B cell (primary cell): ENCODE data around the gene KRTAP10-8. TPM values are rescaled to one million over a fixed set of nuclear protein-coding genes. Genes with fewer than 3 reads are reported as not detected.
"Not testable (repeated sequence)": the region's sequence is repeated elsewhere in the genome, so short reads cannot be mapped to it uniquely, and the experiment has no call there.

Experiments used
- ATAC-seq: fragments of 200-7000 bp; cut with Tn5 transposase; one replicate; pipeline ENCODE4 v1.10.0; 2021; ENCODE audit warnings: low read depth, mild to moderate bottlenecking, moderate number of reproducible peaks, moderate library complexity
- CTCF ChIA-PET: fragments of 350-600 bp; sonication (Branson Sonifier 250); formaldehyde crosslinking; loops from one replicate; lab custom pipeline; 2021; ENCODE audit warnings: antibody characterized with exemption, inconsistent platforms; lab: Charles Lee
- POLR2A ChIA-PET: fragments of 350-600 bp; sonication (Branson Sonifier 250); formaldehyde crosslinking; loops from one replicate; lab custom pipeline; 2021; ENCODE audit warnings: antibody characterized with exemption; lab: Charles Lee
- DNase-seq: peaks from one replicate; pipeline ENCODE4 v3.0.0; 2013
- H2AFZ ChIP-seq: 2 replicates; pipeline ENCODE4 v1.6.1; 2012; ENCODE audit warnings: mild to moderate bottlenecking, low read depth, low read length; ENCODE audit not compliant: insufficient read depth, poor library complexity, severe bottlenecking
- H3K27ac ChIP-seq, 2 donors: 1 replicate in 1 of 2; 2 replicates in 1 of 2; pipeline ENCODE4 v1.5.1; 2012 to 2013; ENCODE audit warnings: low read length in 2 of 2, mild to moderate bottlenecking in 2 of 2, moderate library complexity in 1 of 2
- H3K27me3 ChIP-seq, 4 experiments: fragments of 200-600 bp in 1 of 4; sonication (generic) in 1 of 4; replicated peaks in 1 of 4; 1 replicate in 2 of 4; 2 replicates in 2 of 4; pipeline versions ENCODE4 v1.6.1 to v1.7.0; 2013 to 2016; ENCODE audit warnings: low read length in 3 of 4, mild to moderate bottlenecking in 2 of 4, mixed read lengths in 1 of 4, moderate library complexity in 1 of 4; ENCODE audit not compliant: insufficient read depth in 4 of 4, control insufficient read depth in 3 of 4; ENCODE audit errors: control extremely low read depth in 1 of 4
- H3K36me3 ChIP-seq, 2 experiments: replicated peaks in 1 of 2; 1 replicate in 1 of 2; 2 replicates in 1 of 2; pipeline versions ENCODE4 v1.6.1 to v1.7.1; 2013; ENCODE audit warnings: low read length in 1 of 2; ENCODE audit not compliant: insufficient read depth in 2 of 2, control insufficient read depth in 1 of 2; ENCODE audit errors: control extremely low read depth in 1 of 2, extremely low read depth in 1 of 2
- H3K4me1 ChIP-seq, 2 donors: fragments of 200-600 bp in 1 of 2; sonication (generic) in 1 of 2; 1 replicate in 1 of 2; 2 replicates in 1 of 2; pipeline versions ENCODE4 v1.5.1 to v1.6.1; 2013 to 2017; ENCODE audit warnings: low read length in 2 of 2; ENCODE audit not compliant: control insufficient read depth in 2 of 2, insufficient read depth in 2 of 2
- H3K4me2 ChIP-seq: replicated peaks from 2 replicates; pipeline ENCODE3; 2012; ENCODE audit warnings: mild to moderate bottlenecking, low read depth, low read length; ENCODE audit not compliant: poor library complexity, severe bottlenecking
- H3K4me3 ChIP-seq, 5 experiments: fragments of 200-600 bp in 1 of 5; sonication (generic) in 1 of 5; 1 replicate in 3 of 5; 2 replicates in 2 of 5; pipeline versions ENCODE4 v1.5.1 to v1.7.0; 2011 to 2016; ENCODE audit warnings: low read length in 4 of 5, mild to moderate bottlenecking in 4 of 5, low read depth in 2 of 5, control low read depth in 1 of 5, moderate library complexity in 1 of 5; ENCODE audit not compliant: insufficient read depth in 1 of 5; ENCODE audit errors: control extremely low read depth in 1 of 5, extremely low read depth in 1 of 5
- H3K79me2 ChIP-seq: fragments of 200-600 bp; sonication (generic); one replicate; pipeline ENCODE4 v1.6.0; 2016; ENCODE audit warnings: low read length; ENCODE audit not compliant: control insufficient read depth, insufficient read depth
- H3K9ac ChIP-seq: fragments of 200-600 bp; sonication (generic); 2 replicates; pipeline ENCODE4 v1.6.1; 2017; ENCODE audit warnings: mild to moderate bottlenecking, low read length, moderate library complexity
- H3K9me3 ChIP-seq, 3 donors: one replicate each; pipeline versions ENCODE4 v1.6.1 to v1.7.1; 2013; ENCODE audit warnings: low read length in 2 of 3; ENCODE audit not compliant: control insufficient read depth in 2 of 3, insufficient read depth in 1 of 3; ENCODE audit errors: control extremely low read depth in 1 of 3
- H4K20me1 ChIP-seq: 2 replicates; pipeline ENCODE4 v1.6.0; 2012; ENCODE audit warnings: mild to moderate bottlenecking, low read length; ENCODE audit not compliant: insufficient read depth, control insufficient read depth, poor library complexity, severe bottlenecking
- H3K27ac Mint-ChIP-seq: one replicate; pipeline ENCODE4 v1.8.0; 2021; ENCODE audit warnings: mixed read lengths
- H3K27me3 Mint-ChIP-seq: one replicate; pipeline ENCODE4 v1.8.0; 2021; ENCODE audit warnings: mixed read lengths
- H3K4me1 Mint-ChIP-seq: one replicate; pipeline ENCODE4 v1.8.0; 2021; ENCODE audit warnings: mixed read lengths
- H3K4me3 Mint-ChIP-seq: one replicate; pipeline ENCODE4 v1.8.0; 2021; ENCODE audit warnings: mixed read lengths
- H3K9me3 Mint-ChIP-seq: one replicate; pipeline ENCODE4 v1.8.0; 2022; ENCODE audit warnings: mixed read lengths; ENCODE audit not compliant: insufficient read depth
- EZH2 ChIP-seq: IDR thresholded peaks from 2 replicates; pipeline ENCODE4 v1.6.1; 2012; ENCODE audit warnings: borderline replicate concordance, low read depth, mild to moderate bottlenecking, moderate library complexity, low read length; ENCODE audit not compliant: insufficient read depth, poor library complexity, severe bottlenecking
- WGBS: methylation state at CpG from one replicate; pipeline ENCODE4 v1.1.5; 2013; ENCODE audit warnings: missing lambda C conversion rate; ENCODE audit not compliant: insufficient coverage; 5-methylcytosine and 5-hydroxymethylcytosine counted together
- intact Hi-C: fragments of 100-400 bp; cut with micrococcal nuclease; formaldehyde crosslinking; loops from one replicate; pipeline ENCODE4 v1.10.0; 2022
- polyA plus RNA-seq: library from polyadenylated mRNA; depleted of rRNA; stranded (reverse); fragments of >200 nt; gene quantifications from 2 replicates; pipeline ENCODE4 v1.2.3, GENCODE V29; 2012
- total RNA-seq, 2 donors: library from RNA; stranded (reverse); fragments of 120-200 nt in 1 of 2; gene quantifications; 1 replicate in 1 of 2; 2 replicates in 1 of 2; pipeline versions ENCODE4 v1.2.3 to v1.2.4, GENCODE V29; 2013 to 2022
- TF ChIP-seq, protein P1 (sequence below): fragments of 200-600 bp; IDR thresholded peaks from one replicate; pipeline ENCODE4 v1.8.0; 2022; ENCODE audit warnings: antibody characterized with exemption, mild to moderate bottlenecking

KRTAP10-8 gene
- total and polyA plus RNA-seq, 2 donors (not counting 1 experiment from before 2014, with no cell fraction given) = not detected

DNA sequence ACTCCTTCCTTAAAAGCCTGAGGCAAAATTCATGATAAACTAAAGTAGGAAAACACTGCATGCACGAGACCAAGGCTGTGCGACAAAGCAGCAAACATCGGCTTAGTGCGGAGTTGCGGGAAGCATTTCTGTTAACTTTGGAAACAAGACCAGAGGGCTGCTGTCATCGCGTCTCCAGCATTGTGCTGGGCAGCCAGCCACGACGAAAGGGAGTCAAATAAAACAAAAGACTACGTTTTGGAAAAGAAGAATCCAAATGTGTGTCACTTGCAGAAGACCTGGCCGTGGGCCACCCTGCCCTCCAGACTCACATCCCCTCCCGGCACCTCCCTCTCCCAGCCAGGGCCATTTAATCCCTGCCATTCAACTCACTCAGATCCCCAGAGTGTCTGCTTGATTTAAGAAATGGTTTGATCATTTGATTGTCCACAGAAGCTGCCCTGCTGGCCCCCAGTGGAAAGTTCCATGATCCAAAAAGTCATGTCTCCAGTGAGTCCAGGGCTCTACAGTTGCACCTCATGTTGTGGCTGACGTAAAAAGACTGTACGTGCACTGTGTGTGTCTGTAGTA is 31.9 kb downstream of the KRTAP10-8 start:
- no peaks in the 10 kb centered on the region for H3K79me2 ChIP-seq
- no peak overlapping the region for H3K4me3 Mint-ChIP-seq

DNA sequence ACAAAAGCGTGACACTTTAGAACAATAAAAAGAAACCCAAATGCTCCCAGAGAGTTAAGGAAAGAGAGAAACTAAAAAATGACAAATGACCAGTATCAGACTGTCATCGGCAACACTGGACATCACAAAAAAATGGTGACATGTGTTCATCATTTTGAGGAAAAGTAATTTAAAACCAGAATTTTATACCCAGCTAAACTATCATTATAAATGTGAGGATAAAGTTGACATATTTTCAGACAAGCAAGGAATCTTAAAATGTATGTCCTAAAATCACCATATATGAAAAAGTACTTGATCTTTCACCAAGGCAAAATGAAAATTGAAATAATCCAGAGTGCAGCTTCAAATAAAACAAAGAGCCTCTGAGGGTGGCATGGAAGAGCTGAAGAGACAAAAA is 33.0 kb downstream of the KRTAP10-8 start:
- no peaks in the 10 kb centered on the region for H4K20me1 ChIP-seq
- no peak overlapping the region for H3K27ac ChIP-seq
- no peaks in the 10 kb centered on the region for H3K4me1 Mint-ChIP-seq
- intact Hi-C loops = no loop called here
- H3K4me3 ChIP-seq = no peak overlapping the region
- no CpG with 5 or more reads among the region's 2 CpGs for WGBS
- no peak overlapping the region for H3K27ac Mint-ChIP-seq
- peaks cover 0 to 23% (median 12%) of the 10 kb centered on the region in 3 donors for H3K9me3 ChIP-seq
- TF ChIP-seq EZH2 = no peak
- TF ChIP-seq, protein P1, sequence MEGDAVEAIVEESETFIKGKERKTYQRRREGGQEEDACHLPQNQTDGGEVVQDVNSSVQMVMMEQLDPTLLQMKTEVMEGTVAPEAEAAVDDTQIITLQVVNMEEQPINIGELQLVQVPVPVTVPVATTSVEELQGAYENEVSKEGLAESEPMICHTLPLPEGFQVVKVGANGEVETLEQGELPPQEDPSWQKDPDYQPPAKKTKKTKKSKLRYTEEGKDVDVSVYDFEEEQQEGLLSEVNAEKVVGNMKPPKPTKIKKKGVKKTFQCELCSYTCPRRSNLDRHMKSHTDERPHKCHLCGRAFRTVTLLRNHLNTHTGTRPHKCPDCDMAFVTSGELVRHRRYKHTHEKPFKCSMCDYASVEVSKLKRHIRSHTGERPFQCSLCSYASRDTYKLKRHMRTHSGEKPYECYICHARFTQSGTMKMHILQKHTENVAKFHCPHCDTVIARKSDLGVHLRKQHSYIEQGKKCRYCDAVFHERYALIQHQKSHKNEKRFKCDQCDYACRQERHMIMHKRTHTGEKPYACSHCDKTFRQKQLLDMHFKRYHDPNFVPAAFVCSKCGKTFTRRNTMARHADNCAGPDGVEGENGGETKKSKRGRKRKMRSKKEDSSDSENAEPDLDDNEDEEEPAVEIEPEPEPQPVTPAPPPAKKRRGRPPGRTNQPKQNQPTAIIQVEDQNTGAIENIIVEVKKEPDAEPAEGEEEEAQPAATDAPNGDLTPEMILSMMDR = no peak
- peaks cover 10% of the 10 kb centered on the region for H3K9me3 Mint-ChIP-seq
- H3K36me3 ChIP-seq = no peaks in the 10 kb centered on the region
- peaks cover 13% of the 10 kb centered on the region for H3K27me3 Mint-ChIP-seq
- no peak overlapping the region for H2AFZ ChIP-seq
- H3K4me1 ChIP-seq = no peaks in the 10 kb centered on the region
- DNase-seq = no peak
- no peak overlapping the region for H3K9ac ChIP-seq
- CTCF ChIA-PET = no interaction called here
- no peak overlapping the region for H3K4me2 ChIP-seq
- no peaks in the 10 kb centered on the region for H3K79me2 ChIP-seq
- ATAC-seq = no peak
- H3K4me3 Mint-ChIP-seq = no peak overlapping the region
- H3K27me3 ChIP-seq = peaks cover 0 to 11% (median 1%) of the 10 kb centered on the region in 4 experiments
- POLR2A ChIA-PET = no interaction called here

More for the DNA sequence above, 31.9 kb downstream of the KRTAP10-8 start:
- H4K20me1 ChIP-seq = no peaks in the 10 kb centered on the region
- ChIA-PET POLR2A (no interaction called here), CTCF (no interaction called here)
- H3K27ac Mint-ChIP-seq = no peak overlapping the region
- 92% methylated on average over 9 of the region's 14 CpGs for WGBS
- TF ChIP-seq EZH2 = no peak
- no peaks in the 10 kb centered on the region for H3K4me1 ChIP-seq
- H3K4me2 ChIP-seq = no peak overlapping the region
- DNase-seq = no peak
- H3K27ac ChIP-seq = no peak overlapping the region
- H3K4me3 ChIP-seq = no peak overlapping the region
- H3K9ac ChIP-seq = no peak overlapping the region
- peaks cover 0 to 18% (median 1%) of the 10 kb centered on the region in 4 experiments for H3K27me3 ChIP-seq
- intact Hi-C loops = no loop called here
- ATAC-seq = no peak
- peaks cover 18% of the 10 kb centered on the region for H3K27me3 Mint-ChIP-seq
- peaks cover 0 to 32% (median 12%) of the 10 kb centered on the region in 3 donors for H3K9me3 ChIP-seq
- peaks cover 11% of the 10 kb centered on the region for H3K9me3 Mint-ChIP-seq
- no peak overlapping the region for H2AFZ ChIP-seq
- H3K4me1 Mint-ChIP-seq = no peaks in the 10 kb centered on the region
- no peaks in the 10 kb centered on the region for H3K36me3 ChIP-seq

DNA sequence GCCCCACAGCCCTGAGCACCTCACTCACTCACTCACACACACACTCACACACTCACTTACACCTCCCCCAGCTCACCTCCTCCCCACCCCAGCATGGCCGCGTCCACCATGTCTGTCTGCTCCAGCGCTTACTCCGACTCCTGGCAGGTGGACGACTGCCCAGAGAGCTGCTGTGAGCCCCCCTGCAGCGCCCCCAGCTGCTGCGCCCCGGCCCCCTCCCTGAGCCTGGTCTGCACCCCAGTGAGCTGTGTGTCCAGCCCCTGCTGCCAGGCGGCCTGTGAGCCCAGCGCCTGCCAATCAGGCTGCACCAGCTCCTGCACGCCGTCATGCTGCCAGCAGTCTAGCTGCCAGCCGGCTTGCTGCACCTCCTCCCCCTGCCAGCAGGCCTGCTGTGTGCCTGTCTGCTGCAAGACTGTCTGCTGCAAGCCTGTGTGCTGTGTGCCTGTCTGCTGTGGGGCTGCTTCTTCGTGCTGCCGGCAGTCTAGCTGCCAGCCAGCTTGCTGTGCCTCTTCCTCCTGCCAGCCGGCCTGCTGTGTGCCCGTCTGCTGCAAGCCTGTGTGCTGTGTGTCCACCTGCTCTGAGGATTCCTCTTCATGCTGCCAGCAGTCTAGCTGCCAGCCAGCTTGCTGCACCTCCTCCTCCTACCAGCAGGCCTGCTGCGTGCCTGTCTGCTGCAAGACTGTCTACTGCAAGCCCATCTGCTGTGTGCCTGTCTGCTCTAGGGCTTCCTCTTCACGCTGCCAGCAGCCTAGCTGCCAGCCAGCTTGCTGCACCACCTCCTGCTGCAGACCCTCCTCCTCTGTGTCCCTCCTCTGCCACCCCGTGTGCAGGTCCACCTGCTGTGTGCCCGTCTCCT is 34.7 kb downstream of the KRTAP10-8 start, which contains the start of gene KRTAP10-11:
Gene KRTAP10-11, plus strand, starts transcription at position 49 of the 856 bp plus-strand sequence. Its CDS starts 45 bp downstream, at position 94.
- H3K27me3 Mint-ChIP-seq, H3K4me3 Mint-ChIP-seq, CTCF ChIA-PET, H3K4me3 ChIP-seq, H3K27ac Mint-ChIP-seq, H3K79me2 ChIP-seq, DNase-seq, intact Hi-C loops, H4K20me1 ChIP-seq, H3K9ac ChIP-seq, ATAC-seq, H3K4me1 Mint-ChIP-seq, H3K27me3 ChIP-seq, POLR2A ChIA-PET, H2AFZ ChIP-seq, H3K27ac ChIP-seq, H3K9me3 Mint-ChIP-seq, H3K4me1 ChIP-seq, H3K36me3 ChIP-seq, H3K4me2 ChIP-seq: not testable (repeated sequence)
- peaks cover 0 to 13% (median 4%) of the 10 kb centered on the region in 3 donors for H3K9me3 ChIP-seq
- WGBS = 79% methylated on average over 21 of the region's 21 CpGs
